Neutrophil (primary cell): ENCODE data around the gene KCNIP1.

Experiments used
- H3K27ac ChIP-seq: fragments of 200-600 bp; sonication (generic); 2 replicates; pipeline ENCODE4 v1.5.1; 2016; ENCODE audit warnings: mild to moderate bottlenecking, moderate library complexity
- H3K27me3 ChIP-seq: fragments of 200-600 bp; sonication (generic); 2 replicates; pipeline ENCODE4 v1.6.0; 2016; ENCODE audit warnings: mild to moderate bottlenecking
- H3K36me3 ChIP-seq: fragments of 200-600 bp; sonication (generic); 2 replicates; pipeline ENCODE4 v1.5.1; 2017
- H3K4me1 ChIP-seq, 2 experiments: fragments of 200-600 bp in 1 of 2; sonication (generic) in 1 of 2; 1 replicate in 1 of 2; 2 replicates in 1 of 2; pipeline versions ENCODE4 v1.5.1 to v1.6.1; 2013 to 2016; ENCODE audit warnings: low read depth in 1 of 2, low read length in 1 of 2, mild to moderate bottlenecking in 1 of 2, moderate library complexity in 1 of 2; ENCODE audit not compliant: control insufficient read depth in 1 of 2, insufficient read depth in 1 of 2
- H3K4me3 ChIP-seq, 2 experiments: fragments of 200-600 bp in 1 of 2; sonication (generic) in 1 of 2; 1 replicate in 1 of 2; 2 replicates in 1 of 2; pipeline ENCODE4 v1.5.1; 2013 to 2016; ENCODE audit warnings: low read depth in 1 of 2, low read length in 1 of 2, mild to moderate bottlenecking in 1 of 2, moderate library complexity in 1 of 2
- H3K9me3 ChIP-seq: fragments of 200-600 bp; sonication (generic); 2 replicates; pipeline ENCODE4 v1.5.1; 2016
- CTCF ChIP-seq: fragments of 200-600 bp; sonication (generic); IDR thresholded peaks from 2 replicates; pipeline ENCODE4 v1.5.1; 2016; ENCODE audit warnings: antibody characterized with exemption

KCNIP1 gene

GRCh38 chr5:170508660-170509347 is 5.0 kb downstream of the KCNIP1 start:
- Histone ChIP-seq H3K4me1 (peaks cover 0 to 4% of the 10 kb centered on the region in 2 experiments), H3K27me3 (peaks cover 63% of the 10 kb centered on the region), H3K4me3 (no peak overlapping the region), H3K36me3 (no peaks in the 10 kb centered on the region), H3K9me3 (no peaks in the 10 kb centered on the region), H3K27ac (no peak overlapping the region)
- TF ChIP-seq CTCF = no peak

- H3K9me3 ChIP-seq = no peaks in the 10 kb centered on the region
- H3K27ac ChIP-seq = no peak overlapping the region
- no peak overlapping the region for H3K4me3 ChIP-seq
- H3K36me3 ChIP-seq = no peaks in the 10 kb centered on the region
- peaks cover 58% of the 10 kb centered on the region for H3K27me3 ChIP-seq
- TF ChIP-seq CTCF = no peak
- no peaks in the 10 kb centered on the region for H3K4me1 ChIP-seq
Measured at GRCh38 chr5:170509348-170509660, 5.5 kb downstream of the KCNIP1 start.

GRCh38 chr5:170510126-170510525 is 6.3 kb downstream of the KCNIP1 start:
- no peaks in the 10 kb centered on the region for H3K9me3 ChIP-seq
- no peak overlapping the region for H3K4me3 ChIP-seq
- H3K27me3 ChIP-seq = peaks cover 50% of the 10 kb centered on the region
- H3K36me3 ChIP-seq = no peaks in the 10 kb centered on the region
- TF ChIP-seq CTCF = no peak
- no peaks in the 10 kb centered on the region for H3K4me1 ChIP-seq
- no peak overlapping the region for H3K27ac ChIP-seq

GRCh38 chr5:170510559-170510958 is 6.7 kb downstream of the KCNIP1 start:
- Histone ChIP-seq H3K27ac (no peak overlapping the region), H3K27me3 (peaks cover 48% of the 10 kb centered on the region), H3K36me3 (no peaks in the 10 kb centered on the region), H3K9me3 (no peaks in the 10 kb centered on the region), H3K4me1 (no peaks in the 10 kb centered on the region), H3K4me3 (no peak overlapping the region)
- no peak for TF ChIP-seq CTCF

GRCh38 chr5:170511551-170512258 is 7.9 kb downstream of the KCNIP1 start:
- Histone ChIP-seq H3K27me3 (peaks cover 48% of the 10 kb centered on the region), H3K4me3 (no peak overlapping the region), H3K4me1 (no peaks in the 10 kb centered on the region), H3K36me3 (no peaks in the 10 kb centered on the region), H3K9me3 (no peaks in the 10 kb centered on the region), H3K27ac (no peak overlapping the region)
- TF ChIP-seq CTCF = no peak
